Fibroblast of villous mesenchyme (primary cell): ENCODE measurements around the gene ACTR3C. TPM values are rescaled to one million over a fixed set of nuclear protein-coding genes. Genes with fewer than 3 reads are reported as not detected.
A peak's percentile ranks its signal among the peaks of the same experiment; 100 is the strongest.
"Not testable (repeated sequence)": the region's sequence is repeated elsewhere in the genome, so short reads cannot be mapped to it uniquely, and the experiment has no call there.

Experiments
- DNase-seq: peaks from one replicate; pipeline ENCODE4 v3.0.0-alpha.2; 2010; ENCODE audit warnings: low read depth
- H3K4me3 ChIP-seq: 2 replicates; pipeline ENCODE4 v1.5.1; 2011; ENCODE audit warnings: low read depth, mild to moderate bottlenecking, low read length
- total RNA-seq: library from RNA; depleted of rRNA; stranded (reverse); fragments of >200 nt; gene quantifications from 2 replicates; pipeline ENCODE4 v1.2.3, GENCODE V29; 2012
- TF ChIP-seq, protein P1 (sequence below): IDR thresholded peaks from 2 replicates; pipeline ENCODE4 v1.5.1; 2012; ENCODE audit warnings: low read depth, mild to moderate bottlenecking, low read length; ENCODE audit not compliant: insufficient read depth

Gene ACTR3C
- total RNA-seq, 1 donor, result 13.4 TPM

DNA sequence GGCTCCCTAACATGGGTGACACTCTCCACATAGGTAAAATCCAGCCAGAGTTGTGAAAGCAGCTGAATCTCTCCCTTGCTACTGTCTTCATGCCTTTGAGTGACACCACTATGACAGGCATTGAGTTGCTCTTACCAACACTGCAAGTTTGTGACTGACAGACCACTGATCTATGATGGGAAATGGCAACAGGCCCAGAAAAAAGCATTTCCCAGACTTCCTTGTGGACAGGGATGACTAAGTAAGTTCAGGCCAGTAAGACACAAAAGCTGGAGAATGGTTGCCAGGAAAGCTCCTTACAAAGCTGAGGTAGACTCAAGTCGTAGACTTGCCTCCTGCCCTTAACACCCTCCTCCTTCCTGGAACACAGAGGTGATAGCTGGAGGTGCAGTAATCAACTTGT lies 20.4 kb downstream of the ACTR3C start:
- DNase-seq, H3K4me3 ChIP-seq: not testable (repeated sequence)

DNA sequence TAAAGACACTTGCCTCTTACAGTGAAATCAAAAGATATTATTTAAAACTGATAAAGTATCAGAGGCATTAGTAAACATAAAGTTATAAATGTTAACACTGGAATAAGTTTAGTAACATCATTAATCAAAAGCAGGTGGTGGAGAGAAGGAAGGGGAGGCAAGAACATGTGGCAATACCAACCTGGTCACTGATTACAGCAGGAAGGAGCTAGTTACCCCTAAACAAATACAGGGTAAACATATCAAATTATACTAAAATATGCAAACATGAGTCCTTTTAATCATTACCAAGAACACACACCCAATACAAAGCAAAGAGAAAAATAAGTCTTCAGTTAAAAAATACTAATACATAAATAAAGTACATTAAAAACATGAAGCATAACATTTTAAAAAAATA lies 25.4 kb downstream of the ACTR3C start:
- DNase-seq, H3K4me3 ChIP-seq: not testable (repeated sequence)

DNA sequence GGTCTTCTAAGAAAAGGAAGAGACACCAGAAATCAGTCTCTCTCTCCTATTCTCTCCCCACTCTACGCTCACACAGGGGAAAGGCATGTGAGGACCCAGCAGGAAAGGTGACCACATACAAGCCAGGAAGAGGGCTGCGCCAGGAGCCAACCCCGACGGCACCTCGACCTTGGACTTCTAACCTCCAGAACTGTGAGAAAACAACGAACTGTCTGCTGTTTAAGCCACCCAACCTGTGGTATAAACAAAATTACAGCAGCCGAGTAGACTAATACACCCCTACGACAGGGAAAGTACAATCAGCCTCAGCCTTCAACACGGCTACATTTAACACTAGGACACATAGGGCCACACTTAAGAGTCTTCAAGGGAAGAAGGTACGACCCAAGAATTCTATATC lies 26.5 kb downstream of the ACTR3C start:
- DNase-seq, H3K4me3 ChIP-seq: not testable (repeated sequence)

DNA sequence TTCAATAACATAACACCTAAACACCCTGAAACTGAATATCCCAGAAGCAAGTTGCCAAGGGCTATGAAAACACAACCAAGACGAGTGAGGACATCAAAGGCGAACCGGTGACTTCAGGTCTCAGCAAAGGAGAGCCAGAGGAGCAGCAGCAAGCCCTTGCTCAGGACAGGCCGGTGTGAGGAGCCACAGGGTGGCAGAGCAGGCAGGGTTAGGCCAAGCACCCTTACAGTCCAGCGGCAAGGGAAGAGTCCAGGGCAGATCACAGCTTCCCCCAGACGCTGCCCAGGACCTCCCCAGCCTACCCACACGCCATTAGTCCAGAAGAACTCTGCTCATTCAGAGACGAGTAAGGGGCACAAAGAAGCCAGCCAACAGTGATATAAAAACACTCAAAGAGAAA lies 27.7 kb downstream of the ACTR3C start:
- not testable (repeated sequence) for H3K4me3 ChIP-seq, DNase-seq

DNA sequence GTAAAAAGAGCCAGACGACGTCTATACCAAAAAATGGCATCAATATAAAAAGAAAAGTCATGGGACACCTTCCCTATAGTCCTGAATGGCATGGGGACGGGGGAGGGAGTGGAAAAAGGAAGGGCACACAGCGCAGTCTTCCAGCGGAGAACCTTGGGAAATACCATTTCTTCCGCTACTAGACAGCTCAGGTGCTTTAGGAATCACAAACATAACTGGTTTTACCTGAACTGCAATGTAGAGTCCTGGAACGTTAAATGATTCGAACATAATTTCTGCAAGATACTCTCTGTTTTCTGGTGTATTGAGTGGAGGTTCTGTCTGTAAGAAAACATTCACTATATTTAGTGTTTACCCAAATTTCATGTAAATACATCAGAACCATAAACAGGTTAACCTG lies 28.3 kb downstream of the ACTR3C start:
- not testable (repeated sequence) for DNase-seq, H3K4me3 ChIP-seq

DNA sequence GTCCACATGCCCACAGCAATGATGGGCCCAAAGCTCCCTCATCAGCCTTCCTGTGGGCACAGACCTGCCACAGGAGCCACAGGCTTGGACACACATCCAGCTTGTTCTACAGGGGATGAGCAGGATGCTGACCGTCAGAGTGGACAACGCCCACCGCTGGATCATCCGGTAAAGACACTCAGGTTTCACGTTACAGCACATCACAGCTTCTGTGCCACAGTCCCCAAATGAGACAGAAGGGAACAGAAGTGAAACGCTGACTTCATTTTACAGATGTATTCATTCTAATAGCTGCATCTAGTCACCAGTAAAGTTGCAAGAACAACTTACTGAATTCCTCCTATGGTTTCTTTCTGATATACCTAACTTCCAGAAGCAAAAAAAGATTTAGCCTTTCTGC lies 33.0 kb downstream of the ACTR3C start:
- H3K4me3 ChIP-seq, DNase-seq: not testable (repeated sequence)

DNA sequence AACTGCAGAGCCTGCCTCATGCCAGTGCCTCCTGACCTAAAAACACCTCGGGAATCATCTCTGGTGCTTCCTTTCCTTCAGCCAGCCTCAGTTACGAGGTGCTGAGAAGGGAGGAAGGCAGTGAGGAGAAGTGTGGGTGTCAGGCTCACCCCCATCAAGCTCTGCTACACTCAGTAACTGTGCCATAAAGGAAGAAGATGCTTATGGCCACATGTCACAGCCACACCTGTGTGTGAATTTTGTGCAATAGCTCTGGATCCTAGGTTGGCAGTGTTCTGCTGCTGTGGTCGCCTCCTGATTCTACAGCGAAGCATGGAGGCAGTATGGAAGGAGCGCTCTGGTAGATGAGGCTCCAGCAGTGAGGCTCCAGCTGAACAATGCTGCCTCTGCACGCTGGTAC lies 34.5 kb downstream of the ACTR3C start:
- not testable (repeated sequence) for DNase-seq, H3K4me3 ChIP-seq

DNA sequence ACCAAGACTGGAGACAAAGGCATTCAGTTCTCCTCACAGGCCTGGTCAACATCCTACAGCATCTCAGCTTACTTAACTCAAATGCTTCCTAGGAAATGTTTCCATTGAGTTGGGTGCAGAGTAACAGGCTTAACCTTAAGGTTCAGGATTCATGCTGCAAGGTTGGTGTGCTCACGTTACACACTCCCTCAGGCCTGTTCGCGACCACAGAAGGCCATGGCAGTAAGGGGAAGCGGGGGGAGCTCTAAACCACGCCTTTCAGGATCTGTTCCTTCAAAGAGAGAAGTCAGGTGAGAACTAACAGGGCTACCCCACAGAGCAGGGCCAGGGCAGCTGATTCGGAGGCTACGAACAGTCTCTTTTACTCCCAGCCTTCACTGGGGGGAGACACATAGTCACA lies 35.5 kb downstream of the ACTR3C start:
- not testable (repeated sequence) for H3K4me3 ChIP-seq, DNase-seq

DNA sequence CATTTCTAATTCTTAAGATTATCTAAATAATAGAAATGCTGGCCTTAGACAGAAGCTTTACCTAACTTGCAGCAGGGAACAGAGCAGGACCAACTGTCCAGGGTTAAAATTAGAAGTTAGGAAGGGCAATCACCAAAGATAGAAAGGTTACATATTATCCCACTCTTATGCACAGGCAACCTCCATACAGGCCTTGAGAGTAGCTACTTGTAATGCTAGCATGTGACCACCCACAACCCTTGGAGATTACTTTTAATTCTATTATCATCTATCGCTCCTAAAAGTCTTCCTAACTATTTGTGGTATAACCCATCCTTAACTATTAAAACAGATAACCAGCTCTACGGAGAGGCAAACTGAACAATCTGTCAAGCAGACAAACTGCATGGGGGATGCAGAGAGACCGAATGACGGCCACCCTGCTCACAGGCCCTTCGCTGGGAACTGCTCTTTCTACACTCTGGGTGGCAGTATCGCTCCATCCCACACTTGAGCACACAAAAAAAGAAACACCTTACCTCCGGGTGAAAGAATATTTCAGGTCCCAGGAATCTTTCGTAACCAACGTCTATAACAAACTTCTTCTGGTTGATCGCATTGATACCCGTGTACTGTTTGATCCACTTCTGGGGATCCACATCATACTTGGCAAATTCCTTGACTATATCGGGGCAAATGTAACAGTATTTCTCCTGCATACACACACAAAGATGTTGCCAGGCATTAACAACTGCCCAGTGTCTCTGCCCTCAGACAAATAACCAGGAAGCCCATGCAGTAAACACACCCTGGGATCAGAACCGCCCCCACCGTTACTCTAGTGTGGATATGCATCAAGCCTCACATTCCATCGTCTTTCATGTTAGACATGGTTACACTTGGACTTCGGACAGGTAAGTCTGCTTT lies 37.2 kb downstream of the ACTR3C start:
- peak; percentile 5 for DNase-seq
- TF ChIP-seq, protein P1, sequence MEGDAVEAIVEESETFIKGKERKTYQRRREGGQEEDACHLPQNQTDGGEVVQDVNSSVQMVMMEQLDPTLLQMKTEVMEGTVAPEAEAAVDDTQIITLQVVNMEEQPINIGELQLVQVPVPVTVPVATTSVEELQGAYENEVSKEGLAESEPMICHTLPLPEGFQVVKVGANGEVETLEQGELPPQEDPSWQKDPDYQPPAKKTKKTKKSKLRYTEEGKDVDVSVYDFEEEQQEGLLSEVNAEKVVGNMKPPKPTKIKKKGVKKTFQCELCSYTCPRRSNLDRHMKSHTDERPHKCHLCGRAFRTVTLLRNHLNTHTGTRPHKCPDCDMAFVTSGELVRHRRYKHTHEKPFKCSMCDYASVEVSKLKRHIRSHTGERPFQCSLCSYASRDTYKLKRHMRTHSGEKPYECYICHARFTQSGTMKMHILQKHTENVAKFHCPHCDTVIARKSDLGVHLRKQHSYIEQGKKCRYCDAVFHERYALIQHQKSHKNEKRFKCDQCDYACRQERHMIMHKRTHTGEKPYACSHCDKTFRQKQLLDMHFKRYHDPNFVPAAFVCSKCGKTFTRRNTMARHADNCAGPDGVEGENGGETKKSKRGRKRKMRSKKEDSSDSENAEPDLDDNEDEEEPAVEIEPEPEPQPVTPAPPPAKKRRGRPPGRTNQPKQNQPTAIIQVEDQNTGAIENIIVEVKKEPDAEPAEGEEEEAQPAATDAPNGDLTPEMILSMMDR, result peak; percentile 57
- not testable (repeated sequence) for H3K4me3 ChIP-seq

DNA sequence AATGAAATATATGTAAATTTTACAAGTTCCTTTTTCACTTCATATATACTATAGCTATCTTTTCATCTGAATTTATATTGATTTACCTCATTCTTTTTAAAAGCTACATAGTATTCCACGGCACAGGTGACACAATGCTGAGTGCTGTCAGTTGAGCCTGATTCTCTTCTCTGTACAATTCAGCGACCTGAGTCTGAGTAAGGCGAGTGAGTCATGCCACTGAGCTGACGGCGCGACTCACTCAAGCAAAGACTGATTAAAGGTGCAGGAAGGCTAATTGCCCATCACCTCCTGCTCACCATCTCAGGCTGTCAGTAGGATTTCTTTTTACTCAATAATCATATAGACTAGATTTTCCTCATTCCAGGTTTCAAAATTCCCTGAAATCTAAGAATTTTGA lies 39.7 kb downstream of the ACTR3C start:
- DNase-seq, H3K4me3 ChIP-seq: not testable (repeated sequence)

DNA sequence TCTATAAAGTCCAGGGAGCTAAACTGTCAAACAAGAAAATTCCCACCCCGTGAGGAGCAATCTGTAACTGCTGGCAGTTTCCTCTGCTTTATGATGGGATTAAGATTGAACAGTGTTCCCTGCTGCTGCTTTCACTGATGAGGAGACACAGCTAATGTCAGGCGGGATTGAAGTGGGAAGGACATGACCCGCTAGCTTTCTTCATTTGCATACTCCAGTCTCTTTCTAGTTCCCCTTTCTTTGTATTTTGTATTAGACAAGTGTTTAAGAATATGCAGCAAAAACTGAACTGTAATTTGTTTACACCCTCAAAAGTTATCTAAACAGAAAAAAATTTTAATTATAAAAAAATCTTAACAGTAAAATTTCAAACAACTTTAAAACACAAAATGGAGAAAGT lies 40.2 kb downstream of the ACTR3C start:
- H3K4me3 ChIP-seq, result not testable (repeated sequence)

DNA sequence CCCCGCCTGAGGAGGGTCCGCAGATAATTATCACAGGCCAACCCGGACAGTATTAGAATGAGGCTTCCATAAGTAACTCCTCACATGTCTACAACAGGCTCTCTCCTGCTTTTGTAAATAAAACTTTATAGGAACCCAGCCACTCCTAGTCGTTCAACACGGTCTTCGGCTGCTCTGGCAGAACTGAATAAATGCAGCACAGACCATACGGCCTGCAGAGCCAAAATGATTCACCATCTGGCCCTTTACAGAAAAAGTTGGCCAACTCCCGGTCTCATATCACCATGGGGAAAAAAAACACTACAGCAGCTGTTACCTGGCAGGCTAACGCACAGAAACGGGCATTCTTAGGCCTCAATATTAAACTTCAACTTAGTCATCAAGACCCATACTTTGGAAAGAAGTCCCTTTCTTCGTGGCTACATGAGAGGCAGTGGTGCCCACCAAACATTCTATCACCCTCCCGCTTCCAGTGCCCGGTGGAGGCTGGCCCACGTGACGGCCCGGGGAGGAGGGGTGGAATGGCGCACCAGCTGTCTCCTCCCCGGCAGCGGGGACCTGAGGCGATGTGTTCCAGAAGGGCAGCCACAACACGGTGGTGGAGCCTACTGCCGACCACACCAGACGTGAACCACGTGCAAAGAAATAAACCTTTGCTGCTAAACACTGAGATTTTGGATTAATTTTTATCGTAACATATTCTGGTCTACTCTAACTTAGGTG lies 41.5 kb downstream of the ACTR3C start:
- not testable (repeated sequence) for H3K4me3 ChIP-seq, DNase-seq

More for the DNA sequence above, 40.2 kb downstream of the ACTR3C start:
- not testable (repeated sequence) for DNase-seq

DNA sequence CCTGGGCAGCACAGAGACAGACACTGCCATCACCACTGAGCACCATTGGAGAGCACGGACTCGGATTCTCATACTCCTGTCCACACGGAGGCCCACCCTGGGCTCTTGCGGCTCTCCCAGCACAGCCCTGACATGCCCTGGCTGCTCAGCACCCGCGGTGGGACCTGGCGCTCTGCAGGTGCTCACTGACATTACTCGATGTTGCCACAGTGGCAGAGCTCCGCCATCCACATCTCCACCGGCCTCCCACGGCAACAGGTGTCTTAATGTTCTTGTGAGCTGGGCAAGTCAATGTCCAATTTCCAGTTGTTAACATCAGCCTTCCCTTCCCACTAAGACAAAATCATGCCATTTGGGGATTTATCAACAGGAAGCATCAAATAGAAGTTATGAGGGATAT lies 45.0 kb downstream of the ACTR3C start:
- not testable (repeated sequence) for DNase-seq, H3K4me3 ChIP-seq
